ENCODE measurements around the gene HOXA9.

- TF ChIP-seq IRF3 (IDR thresholded peaks at IDR 0.05; ENCODE audit: low read depth, low read length), result no peak
- no peak for TF ChIP-seq CTCF (IDR thresholded peaks at IDR 0.05)
- no peak for TF ChIP-seq YY1 (IDR thresholded peaks at IDR 0.05; ENCODE audit: low read depth)
- TF ChIP-seq REST (IDR thresholded peaks at IDR 0.05; ENCODE audit: low read depth, low read length), result no peak
- no peak for TF ChIP-seq GABPA (IDR thresholded peaks at IDR 0.05; ENCODE audit: low read depth)
- no peak for TF ChIP-seq EP300 (IDR thresholded peaks at IDR 0.05; ENCODE audit: borderline replicate concordance in 1 of 2, low read depth in 1 of 2, low read length in 1 of 2)
- no peak for TF ChIP-seq EZH2phosphoT487 (IDR thresholded peaks at IDR 0.05; ENCODE audit: borderline replicate concordance, low read depth)
- no peak for TF ChIP-seq RAD21 (IDR thresholded peaks at IDR 0.05; ENCODE audit: low read length)
- no peak for TF ChIP-seq MAX (IDR thresholded peaks at IDR 0.05; ENCODE audit: low read depth)
- TF ChIP-seq ZBTB33 (IDR thresholded peaks at IDR 0.05; ENCODE audit: borderline replicate concordance, low read depth), result no peak
These were observed 25.9 kb upstream of the HOXA9 start for GRCh38 chr7:27191161-27191731.
